ENCODE data around the gene ZC3H18. TPM values are rescaled to one million over a fixed set of nuclear protein-coding genes. Genes with fewer than 3 reads are reported as not detected.

ZC3H18 gene
- total and polyA plus RNA-seq, 2 donors (not counting 1 experiment from before 2014, with no cell fraction given) = 7.9 to 9.4 TPM

GRCh38 chr16:88533381-88533917 lies 36.8 kb upstream of the ZC3H18 start:
- TF ChIP-seq CTCF (conservative IDR thresholded peaks at IDR 0.05 in 1 of 2, IDR thresholded peaks at IDR 0.05 in 1 of 2; ENCODE audit: low read depth in 1 of 2, low read length in 2 of 2) = no peak
- no peak for TF ChIP-seq EZH2 (IDR thresholded peaks at IDR 0.05; ENCODE audit: low read length, missing control alignments)
- H3K79me2 ChIP-seq (ENCODE audit: control insufficient read depth, insufficient read depth, low read length) = no peaks in the 10 kb centered on the region
- H3K4me2 ChIP-seq (ENCODE audit: extremely low read depth, insufficient read depth, low read length) = peak overlapping the region; percentile 44
- DNase-seq (ENCODE audit: low read depth in 2 of 2) = peak; percentile 50 to 58
- no peak overlapping the region for H2AFZ ChIP-seq (ENCODE audit: low read length)
- no peak overlapping the region for H3K27ac ChIP-seq (ENCODE audit: insufficient read depth, low read length)
- peaks cover 7% of the 10 kb centered on the region for H3K36me3 ChIP-seq (ENCODE audit: control insufficient read depth, insufficient read depth, low read length)
- peaks cover 6% of the 10 kb centered on the region for H3K27me3 ChIP-seq (ENCODE audit: control insufficient read depth, insufficient read depth, low read length)
- H3K4me3 ChIP-seq (replicated peaks in 1 of 4; ENCODE audit: control extremely low read depth in 1 of 4, insufficient read depth in 1 of 4, low read depth in 3 of 4, low read length in 4 of 4) = peak overlapping the region in 2 of 4 experiments; percentile 38 to 46
- H3K4me1 ChIP-seq (ENCODE audit: control insufficient read depth, extremely low read depth, insufficient read depth, low read length) = peaks cover 5% of the 10 kb centered on the region
- no peaks in the 10 kb centered on the region for H3K9me3 ChIP-seq (ENCODE audit: control insufficient read depth, insufficient read depth, low read depth, low read length)
- peak overlapping the region; percentile 37 for H3K9ac ChIP-seq (ENCODE audit: insufficient read depth, low read length)
- no peaks in the 10 kb centered on the region for H4K20me1 ChIP-seq (ENCODE audit: control insufficient read depth, extremely low read depth, insufficient read depth, low read length)

GRCh38 chr16:88533932-88534637 lies 36.1 kb upstream of the ZC3H18 start:
- Histone ChIP-seq H3K79me2 (ENCODE audit: control insufficient read depth, insufficient read depth, low read length) (no peaks in the 10 kb centered on the region), H3K4me2 (ENCODE audit: extremely low read depth, insufficient read depth, low read length) (peak overlapping the region; percentile 23), H3K27ac (ENCODE audit: insufficient read depth, low read length) (peak overlapping the region; percentile 53), H3K4me1 (ENCODE audit: control insufficient read depth, extremely low read depth, insufficient read depth, low read length) (peaks cover 5% of the 10 kb centered on the region), H3K27me3 (ENCODE audit: control insufficient read depth, insufficient read depth, low read length) (peaks cover 11% of the 10 kb centered on the region), H2AFZ (ENCODE audit: low read length) (peak overlapping the region; percentile 55), H4K20me1 (ENCODE audit: control insufficient read depth, extremely low read depth, insufficient read depth, low read length) (no peaks in the 10 kb centered on the region), H3K4me3 (replicated peaks in 1 of 4; ENCODE audit: control extremely low read depth in 1 of 4, insufficient read depth in 1 of 4, low read depth in 3 of 4, low read length in 4 of 4) (peak overlapping the region in 2 of 4 experiments; percentile 59 to 64), H3K36me3 (ENCODE audit: control insufficient read depth, insufficient read depth, low read length) (peaks cover 7% of the 10 kb centered on the region), H3K9me3 (ENCODE audit: control insufficient read depth, insufficient read depth, low read depth, low read length) (no peaks in the 10 kb centered on the region), H3K9ac (ENCODE audit: insufficient read depth, low read length) (peak overlapping the region; percentile 70)
- peak; percentile 48 to 61 for DNase-seq (ENCODE audit: low read depth in 2 of 2)
- TF ChIP-seq CTCF (conservative IDR thresholded peaks at IDR 0.05 in 1 of 2, IDR thresholded peaks at IDR 0.05 in 1 of 2; ENCODE audit: low read depth in 1 of 2, low read length in 2 of 2) (no peak), EZH2 (IDR thresholded peaks at IDR 0.05; ENCODE audit: low read length, missing control alignments) (no peak)

GRCh38 chr16:88534638-88535190 lies 35.5 kb upstream of the ZC3H18 start:
- no peaks in the 10 kb centered on the region for H3K9me3 ChIP-seq (ENCODE audit: control insufficient read depth, insufficient read depth, low read depth, low read length)
- peak overlapping the region; percentile 17 to 59 (median 45) for H3K4me3 ChIP-seq (replicated peaks in 1 of 4; ENCODE audit: control extremely low read depth in 1 of 4, insufficient read depth in 1 of 4, low read depth in 3 of 4, low read length in 4 of 4)
- H3K79me2 ChIP-seq (ENCODE audit: control insufficient read depth, insufficient read depth, low read length) = no peaks in the 10 kb centered on the region
- peak; percentile 42 to 52 for DNase-seq (ENCODE audit: low read depth in 2 of 2)
- H4K20me1 ChIP-seq (ENCODE audit: control insufficient read depth, extremely low read depth, insufficient read depth, low read length) = no peaks in the 10 kb centered on the region
- no peak overlapping the region for H2AFZ ChIP-seq (ENCODE audit: low read length)
- TF ChIP-seq CTCF (conservative IDR thresholded peaks at IDR 0.05 in 1 of 2, IDR thresholded peaks at IDR 0.05 in 1 of 2; ENCODE audit: low read depth in 1 of 2, low read length in 2 of 2) (peak in 1 of 2 donors; percentile 9), EZH2 (IDR thresholded peaks at IDR 0.05; ENCODE audit: low read length, missing control alignments) (no peak)
- H3K27ac ChIP-seq (ENCODE audit: insufficient read depth, low read length) = peak overlapping the region; percentile 20
- peak overlapping the region; percentile 80 for H3K4me2 ChIP-seq (ENCODE audit: extremely low read depth, insufficient read depth, low read length)
- peaks cover 17% of the 10 kb centered on the region for H3K27me3 ChIP-seq (ENCODE audit: control insufficient read depth, insufficient read depth, low read length)
- peak overlapping the region; percentile 70 for H3K9ac ChIP-seq (ENCODE audit: insufficient read depth, low read length)
- H3K36me3 ChIP-seq (ENCODE audit: control insufficient read depth, insufficient read depth, low read length) = peaks cover 7% of the 10 kb centered on the region
- peaks cover 5% of the 10 kb centered on the region for H3K4me1 ChIP-seq (ENCODE audit: control insufficient read depth, extremely low read depth, insufficient read depth, low read length)
